NCI-H510A treated with DMSO at 0.1 percent for 48 hours (cell line): Measurements from ENCODE around the gene PARN.
"Not testable (repeated sequence)": the region's sequence is repeated elsewhere in the genome, so short reads cannot be mapped to it uniquely, and the experiment has no call there.

ENCODE experiments used
- DNase-seq: peaks from one replicate; lab custom pipeline; 2025; lab: John Stamatoyannopoulos, UW

Gene PARN

GRCh38 chr16:14400978-14401710, 228.9 kb downstream of the PARN start:
- DNase-seq = not testable (repeated sequence)

- no peak for DNase-seq
Measured at GRCh38 chr16:14400285-14400977, 229.6 kb downstream of the PARN start.

GRCh38 chr16:14399378-14400284, 230.4 kb downstream of the PARN start:
- DNase-seq = no peak

- DNase-seq = no peak
Measured at GRCh38 chr16:14398014-14398717, 231.9 kb downstream of the PARN start.

- DNase-seq = not testable (repeated sequence)
Measured at GRCh38 chr16:14395710-14396304, 234.3 kb downstream of the PARN start.

- no peak for DNase-seq
Measured at GRCh38 chr16:14394834-14395233, 235.2 kb downstream of the PARN start.

- no peak for DNase-seq
Measured at GRCh38 chr16:14392960-14393359, 237.1 kb downstream of the PARN start.

- no peak for DNase-seq
Measured at GRCh38 chr16:14389359-14389758, 240.7 kb downstream of the PARN start.

- no peak for DNase-seq
Measured at GRCh38 chr16:14388243-14388642, 241.8 kb downstream of the PARN start.

- DNase-seq = no peak
Measured at GRCh38 chr16:14386115-14386514, 243.9 kb downstream of the PARN start.
